ENCODE results near the gene PARP4. TPM values are rescaled to one million over a fixed set of nuclear protein-coding genes. Genes with fewer than 3 reads are reported as not detected.

PARP4 gene
- total RNA-seq, 1 experiment from 2014 or later, result 25.9 TPM

GRCh38 chr13:24512908-24513213 is 283 bp upstream of the PARP4 start:
- DNase-seq, result no peak
- peaks cover 18 to 21% of the 10 kb centered on the region in 2 experiments for H3K4me1 Mint-ChIP-seq
- H3K27me3 Mint-ChIP-seq (ENCODE audit: low read depth), result peaks cover 3% of the 10 kb centered on the region; the same call in 1 of the 2 replicates
- no peak overlapping the region for H3K23ac ChIP-seq (ENCODE audit: insufficient read length, low read depth, low read length)
- H3K9me3 Mint-ChIP-seq, result peaks cover 0 to 13% of the 10 kb centered on the region in 2 experiments; a peak in 1 of 5 replicates
- peaks cover 1% of the 10 kb centered on the region; the same call in 1 of the 2 replicates for H3K79me2 ChIP-seq (ENCODE audit: insufficient read depth, low read length)
- H3K4me2 ChIP-seq (ENCODE audit: insufficient read depth, insufficient read length, low read length), result peak overlapping the region; percentile 83
- no CpG with 5 or more reads among the region's 10 CpGs for WGBS (ENCODE audit: extremely low coverage, insufficient read length, low lambda C conversion rate)
- no peak overlapping the region for H3K27ac ChIP-seq (ENCODE audit: insufficient read length, low read depth, low read length)
- no peaks in the 10 kb centered on the region for H3K79me1 ChIP-seq (ENCODE audit: insufficient read depth, low read depth, low read length, poor library complexity, severe bottlenecking)
- H3K4ac ChIP-seq (ENCODE audit: low read depth, low read length), result no peak overlapping the region
- H3K9ac ChIP-seq (ENCODE audit: extremely low read depth, insufficient read length, low read length), result peak overlapping the region; percentile 91
- peaks cover 3 to 14% (median 6%) of the 10 kb centered on the region in 3 experiments; a peak in 5 of 7 replicates for H3K36me3 Mint-ChIP-seq (ENCODE audit: insufficient read depth in 1 of 3, low read depth in 3 of 3)
- no peak overlapping the region for H2BK12ac ChIP-seq (ENCODE audit: insufficient read length, low read depth, low read length)
- no peaks in the 10 kb centered on the region for H3K27me3 ChIP-seq (ENCODE audit: insufficient read depth, low read length)
- TF ChIP-seq CTCF (conservative IDR thresholded peaks at IDR 0.05), result no peak
- H3K18ac ChIP-seq (ENCODE audit: insufficient read length, low read depth, low read length), result peak overlapping the region; percentile 79
- peak overlapping the region; percentile 69 for H2AFZ ChIP-seq (ENCODE audit: low read length)
- no peak overlapping the region for H2AK5ac ChIP-seq (ENCODE audit: insufficient read length, low read length)
- H3K14ac ChIP-seq (ENCODE audit: insufficient read depth, low read length), result no peak overlapping the region
- H2BK15ac ChIP-seq (ENCODE audit: low read depth, low read length), result no peak overlapping the region
- peak overlapping the region; percentile 41 to 89 (median 61); a peak in 5 of 7 replicates for H3K27ac Mint-ChIP-seq
- H3T11ph ChIP-seq (ENCODE audit: low read length), result no peak overlapping the region
- H3K23me2 ChIP-seq (ENCODE audit: insufficient read length, low read depth, low read length, poor library complexity, severe bottlenecking), result peaks cover 10% of the 10 kb centered on the region
- H2BK120ac ChIP-seq (ENCODE audit: low read depth, low read length, poor library complexity, severe bottlenecking), result no peak overlapping the region
- no peak overlapping the region for H4K5ac ChIP-seq (ENCODE audit: insufficient read length, low read depth, low read length)
- no peak overlapping the region for H4K8ac ChIP-seq (replicated peaks; ENCODE audit: insufficient read length, low read depth, low read length)
- H3K4me1 ChIP-seq (ENCODE audit: insufficient read depth, low read length), result no peaks in the 10 kb centered on the region
- no peak overlapping the region for H2BK5ac ChIP-seq (ENCODE audit: insufficient read length, low read length)
- H4K20me1 ChIP-seq (ENCODE audit: control insufficient read depth, insufficient read depth, insufficient read length), result no peaks in the 10 kb centered on the region
- H3K9me3 ChIP-seq (ENCODE audit: control insufficient read depth, low read depth, low read length), result no peaks in the 10 kb centered on the region
- H3K4me3 Mint-ChIP-seq, result peak overlapping the region; percentile 77 to 89
- H3K56ac ChIP-seq (ENCODE audit: insufficient read length, low read depth, low read length), result no peak overlapping the region
- H4K91ac ChIP-seq (ENCODE audit: insufficient read length, low read depth, low read length), result no peak overlapping the region
- no peak overlapping the region for H2BK20ac ChIP-seq (ENCODE audit: low read depth, low read length, poor library complexity, severe bottlenecking)

Measured in H9 (cell line).